Measurements from ENCODE around the gene RPTOR. TPM values are rescaled to one million over a fixed set of nuclear protein-coding genes. Genes with fewer than 3 reads are reported as not detected.
"Not testable (repeated sequence)": the region's sequence is repeated elsewhere in the genome, so short reads cannot be mapped to it uniquely, and the experiment has no call there.

RPTOR gene, protein sequence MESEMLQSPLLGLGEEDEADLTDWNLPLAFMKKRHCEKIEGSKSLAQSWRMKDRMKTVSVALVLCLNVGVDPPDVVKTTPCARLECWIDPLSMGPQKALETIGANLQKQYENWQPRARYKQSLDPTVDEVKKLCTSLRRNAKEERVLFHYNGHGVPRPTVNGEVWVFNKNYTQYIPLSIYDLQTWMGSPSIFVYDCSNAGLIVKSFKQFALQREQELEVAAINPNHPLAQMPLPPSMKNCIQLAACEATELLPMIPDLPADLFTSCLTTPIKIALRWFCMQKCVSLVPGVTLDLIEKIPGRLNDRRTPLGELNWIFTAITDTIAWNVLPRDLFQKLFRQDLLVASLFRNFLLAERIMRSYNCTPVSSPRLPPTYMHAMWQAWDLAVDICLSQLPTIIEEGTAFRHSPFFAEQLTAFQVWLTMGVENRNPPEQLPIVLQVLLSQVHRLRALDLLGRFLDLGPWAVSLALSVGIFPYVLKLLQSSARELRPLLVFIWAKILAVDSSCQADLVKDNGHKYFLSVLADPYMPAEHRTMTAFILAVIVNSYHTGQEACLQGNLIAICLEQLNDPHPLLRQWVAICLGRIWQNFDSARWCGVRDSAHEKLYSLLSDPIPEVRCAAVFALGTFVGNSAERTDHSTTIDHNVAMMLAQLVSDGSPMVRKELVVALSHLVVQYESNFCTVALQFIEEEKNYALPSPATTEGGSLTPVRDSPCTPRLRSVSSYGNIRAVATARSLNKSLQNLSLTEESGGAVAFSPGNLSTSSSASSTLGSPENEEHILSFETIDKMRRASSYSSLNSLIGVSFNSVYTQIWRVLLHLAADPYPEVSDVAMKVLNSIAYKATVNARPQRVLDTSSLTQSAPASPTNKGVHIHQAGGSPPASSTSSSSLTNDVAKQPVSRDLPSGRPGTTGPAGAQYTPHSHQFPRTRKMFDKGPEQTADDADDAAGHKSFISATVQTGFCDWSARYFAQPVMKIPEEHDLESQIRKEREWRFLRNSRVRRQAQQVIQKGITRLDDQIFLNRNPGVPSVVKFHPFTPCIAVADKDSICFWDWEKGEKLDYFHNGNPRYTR (N-terminal part only)
- polyA plus RNA-seq (ENCODE audit: insufficient read length in 12 of 12) = 10 to 100 TPM in 11 of 12 donors, not detected in 1; 16.0 to 34.1 (median 21.6) TPM
- long read RNA-seq, donor 1, partial matches to known transcripts = 0 of 2 reads
- long read RNA-seq, donor 1, other reads (novel, unspliced or antisense) = 0 of 2 reads
- long read RNA-seq, donor 2, partial matches to known transcripts = 10 of 12 reads
- long read RNA-seq, donor 2, other reads (novel, unspliced or antisense) = 0 of 12 reads
- long read RNA-seq, donor 3, partial matches to known transcripts = 6 of 6 reads
- long read RNA-seq, donor 3, other reads (novel, unspliced or antisense) = 0 of 6 reads
- long read RNA-seq, donor 4 = 0 reads
- long read RNA-seq, donor 5, partial matches to known transcripts = 14 of 14 reads
- long read RNA-seq, donor 5, other reads (novel, unspliced or antisense) = 0 of 14 reads
- long read RNA-seq, donor 6, partial matches to known transcripts = 0 of 1 reads
- long read RNA-seq, donor 6, other reads (novel, unspliced or antisense) = 0 of 1 reads
- long read RNA-seq, donor 7 = 0 reads
- long read RNA-seq, donor 8, partial matches to known transcripts = 14 of 14 reads
- long read RNA-seq, donor 8, other reads (novel, unspliced or antisense) = 0 of 14 reads
- long read RNA-seq, donor 9 = 0 reads
- long read RNA-seq, donor 10, partial matches to known transcripts = 24 of 25 reads
- long read RNA-seq, donor 10, other reads (novel, unspliced or antisense) = 0 of 25 reads
- long read RNA-seq, donor 11, partial matches to known transcripts = 0 of 1 reads
- long read RNA-seq, donor 11, other reads (novel, unspliced or antisense) = 0 of 1 reads

DNA sequence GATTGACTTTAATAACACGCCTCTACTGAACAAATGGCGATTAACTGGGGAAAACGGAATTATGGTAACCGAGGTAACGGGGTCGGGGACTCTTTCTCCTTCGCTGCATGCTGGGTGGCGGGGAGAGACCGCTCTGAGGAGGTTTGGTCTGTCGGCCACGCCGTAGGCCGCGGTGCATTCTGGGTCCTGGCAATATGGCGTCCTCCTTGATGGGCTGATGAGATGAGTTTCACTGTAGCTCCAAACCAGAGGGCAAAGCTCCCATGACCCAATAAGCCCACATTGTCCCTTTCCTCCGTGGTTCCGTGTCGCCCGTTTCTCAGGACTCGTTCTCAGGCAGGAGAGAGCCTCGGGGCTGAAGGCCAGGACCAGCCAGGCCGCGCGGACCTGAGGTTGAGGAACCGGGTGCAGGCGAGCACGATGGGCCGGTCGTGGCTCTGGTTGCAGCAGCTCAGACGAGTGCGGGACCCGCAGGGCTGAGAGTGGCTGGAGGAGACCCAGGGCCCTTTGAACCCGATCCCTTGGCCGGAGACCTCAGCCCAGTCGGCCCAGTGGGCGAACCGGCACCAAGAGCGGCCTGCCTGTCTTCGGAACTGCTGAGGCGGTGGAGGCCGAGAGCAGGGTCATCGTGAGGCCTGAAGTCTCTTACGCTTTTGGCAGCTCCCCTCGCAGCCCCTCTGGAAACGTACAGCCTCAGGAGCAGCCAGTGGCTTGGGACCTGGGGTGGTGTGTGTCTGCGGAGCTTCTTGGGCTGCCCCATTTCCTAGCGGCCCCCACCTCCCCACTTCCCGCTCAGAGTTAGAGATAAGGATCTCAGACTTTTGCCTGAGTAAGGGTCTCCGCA is at the start of gene RPTOR:
Gene RPTOR (plus strand): TSS at position 184 of the 844 bp plus-strand sequence. CDS start 792 bp downstream, outside the sequence.
- DNase-seq = peak; percentile 97

DNA sequence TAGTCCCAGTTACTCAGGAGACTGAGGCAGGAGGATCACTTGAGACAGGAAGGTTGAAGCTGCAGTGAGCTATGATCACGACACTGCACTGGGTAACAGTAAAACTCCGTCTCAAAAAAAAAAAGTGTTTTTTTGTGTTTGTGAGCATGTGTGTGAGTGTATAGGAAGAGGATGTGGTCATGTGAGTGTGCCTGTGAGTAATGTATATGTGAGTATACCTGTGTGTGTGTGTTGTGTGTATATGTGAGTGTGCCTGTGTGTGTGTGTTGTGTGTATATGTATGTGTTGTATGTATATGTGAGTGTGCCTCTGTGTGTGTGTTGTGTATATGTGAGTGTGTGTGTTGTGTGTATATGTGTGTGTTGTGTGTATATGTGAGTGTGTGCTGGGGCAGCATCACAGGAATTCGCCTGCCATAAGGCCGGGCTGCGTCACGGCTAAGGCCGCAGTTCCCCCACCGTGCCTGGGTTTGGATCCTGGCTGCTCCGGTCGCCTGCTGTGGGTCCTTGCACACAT is 46.9 kb upstream of the RPTOR start:
- no peak for DNase-seq

DNA sequence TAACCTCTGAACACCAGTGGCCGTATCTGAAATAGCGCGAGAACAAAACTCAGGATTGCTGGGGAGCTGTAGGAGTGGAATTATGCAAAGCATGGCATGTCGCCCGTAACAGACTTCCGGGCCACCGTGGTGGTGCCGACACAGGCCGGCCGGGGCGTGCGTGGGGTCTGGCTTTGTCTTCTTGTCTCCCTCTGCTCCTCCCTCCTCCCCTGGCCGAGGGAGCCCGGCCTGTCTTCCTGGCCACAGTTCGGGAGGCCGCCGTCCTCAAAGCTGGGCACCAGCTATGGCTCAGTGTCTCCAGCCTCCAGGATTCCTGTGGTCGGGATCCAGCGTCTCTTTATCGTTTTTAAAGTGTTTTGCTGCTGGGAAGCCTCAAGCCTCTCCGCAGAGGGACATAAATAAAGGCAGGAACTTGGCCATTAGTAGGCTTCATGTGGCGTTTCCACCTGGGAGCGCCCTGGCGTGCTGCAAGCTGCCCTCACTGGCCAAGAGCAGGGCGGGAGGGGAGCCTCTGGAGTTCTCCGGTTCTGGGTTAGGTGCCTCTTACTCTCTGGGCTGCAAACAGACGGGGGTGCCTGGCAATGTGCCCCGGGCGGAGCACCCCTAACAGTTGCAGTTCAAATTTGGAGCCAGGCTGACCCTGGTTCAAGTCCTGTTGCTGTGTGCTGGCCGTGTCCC is 46.3 kb upstream of the RPTOR start:
- peak; percentile 57 for DNase-seq

DNA sequence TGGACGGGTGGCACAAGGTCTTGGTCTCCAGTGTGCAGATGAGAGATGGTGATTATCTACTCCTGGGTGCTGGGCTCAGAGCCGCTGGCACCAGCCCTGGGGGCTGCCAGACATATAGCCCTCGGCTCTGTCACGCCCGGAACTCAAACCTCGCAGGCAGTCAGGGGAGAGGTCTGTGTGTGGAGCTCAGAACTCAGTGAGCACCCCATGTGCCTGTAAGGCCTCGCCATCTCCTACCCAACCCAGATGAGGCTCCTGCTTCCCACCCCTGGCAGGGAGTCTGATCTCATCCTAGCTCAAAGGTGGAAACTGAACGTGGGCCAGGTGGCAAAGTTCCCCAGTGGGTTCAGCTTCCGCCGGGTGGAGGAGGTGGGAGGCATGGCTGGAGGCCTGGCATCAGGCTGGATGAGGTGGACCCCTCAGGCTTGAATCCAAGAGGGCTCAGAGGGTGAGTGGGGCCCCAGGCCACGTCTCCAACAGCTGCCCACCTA is 45.7 kb upstream of the RPTOR start:
- DNase-seq = no peak

DNA sequence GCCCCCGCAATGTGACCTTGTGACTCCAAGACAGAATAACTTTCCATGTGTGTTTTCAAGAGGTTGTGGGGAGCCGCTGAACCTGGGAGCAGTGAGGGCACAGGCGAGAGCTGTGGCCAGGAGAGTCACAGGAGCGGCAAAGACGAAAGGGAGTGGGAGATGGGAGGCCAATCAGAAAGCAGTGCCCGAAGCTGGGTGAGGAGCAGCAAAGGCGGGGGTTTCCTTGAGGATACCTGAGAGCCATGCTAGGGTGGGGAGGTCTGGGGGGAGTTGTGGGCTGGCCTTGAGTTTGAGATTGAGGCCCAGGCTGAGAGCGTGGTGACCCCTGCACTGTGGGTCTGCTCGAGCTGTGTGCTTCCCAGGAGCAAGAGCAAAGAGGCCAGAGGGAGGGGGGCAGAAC is 45.1 kb upstream of the RPTOR start:
- no peak for DNase-seq

DNA sequence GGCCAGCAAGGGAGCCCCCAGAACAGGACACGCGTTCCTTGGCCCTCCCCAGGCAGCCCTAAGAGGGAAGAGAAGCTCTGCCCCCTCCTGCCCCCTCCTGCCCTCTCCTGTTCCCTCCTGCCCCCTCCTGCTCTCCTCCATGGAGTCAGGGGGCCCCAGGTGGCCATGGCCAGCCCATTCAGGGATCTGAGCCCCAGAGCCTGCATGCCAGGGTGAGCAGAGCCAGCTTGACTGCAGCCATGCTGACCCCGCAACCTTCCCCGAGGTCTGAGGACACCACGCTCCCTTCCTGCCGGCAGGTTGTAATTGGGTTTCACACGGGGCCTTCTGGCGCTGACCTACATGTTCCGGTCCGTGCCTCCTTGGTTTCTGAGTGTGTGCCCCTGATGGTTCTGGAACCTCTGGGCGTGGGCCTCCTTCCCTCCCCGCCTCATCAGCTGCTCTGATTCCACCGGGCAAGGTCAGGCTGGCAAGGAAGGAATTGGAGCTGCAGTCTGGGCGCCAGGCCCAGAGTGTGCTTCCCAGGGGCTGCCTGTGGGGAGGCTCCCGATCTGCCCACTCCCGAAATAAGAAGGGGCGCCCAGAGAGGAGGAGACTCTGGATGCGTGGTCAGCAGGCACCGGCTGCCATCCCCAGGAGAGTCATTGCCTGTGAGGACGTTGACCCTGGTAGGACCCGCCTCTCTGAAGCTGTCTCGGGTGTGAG is 44.5 kb upstream of the RPTOR start:
- no peak for DNase-seq

DNA sequence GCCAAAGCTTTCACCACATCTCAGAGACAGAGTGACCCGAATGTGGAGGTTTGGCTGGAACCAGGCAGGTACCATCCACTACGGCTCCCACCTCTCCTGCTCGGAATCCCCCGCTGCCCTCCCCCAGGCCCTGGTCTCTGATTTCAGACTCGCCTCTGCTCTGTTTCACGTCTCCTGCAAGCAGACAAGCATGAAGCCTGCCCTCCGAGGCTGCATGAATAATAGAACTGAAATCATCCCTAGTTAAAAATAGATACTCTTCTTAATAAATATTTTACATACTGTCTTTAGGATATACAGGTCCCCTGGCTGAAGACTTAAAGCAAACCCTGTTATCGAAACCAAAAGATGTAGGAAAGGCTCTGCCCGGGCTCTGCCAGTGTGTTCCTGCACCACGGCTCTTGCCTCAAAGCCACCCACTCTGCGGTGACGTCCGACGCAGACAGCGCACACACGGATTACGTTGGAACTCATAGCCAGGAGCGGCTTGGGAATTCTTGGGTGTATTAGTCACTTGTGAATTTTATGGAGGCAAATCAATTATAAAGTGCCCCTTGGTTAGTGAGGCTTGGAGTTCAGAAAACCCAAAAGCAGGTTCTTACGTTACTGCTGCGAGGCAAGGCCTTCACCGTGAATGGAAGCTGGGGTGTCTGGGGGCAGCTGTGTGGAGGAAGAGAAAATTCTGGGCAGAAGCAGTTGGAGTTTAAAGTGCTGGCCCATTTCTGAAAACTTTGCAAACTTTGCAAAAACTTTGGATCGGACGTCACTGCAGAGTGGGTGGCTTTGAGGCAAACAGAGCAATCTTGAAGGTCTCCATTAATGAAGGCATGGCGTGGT is 42.7 kb upstream of the RPTOR start:
- no peak for DNase-seq

DNA sequence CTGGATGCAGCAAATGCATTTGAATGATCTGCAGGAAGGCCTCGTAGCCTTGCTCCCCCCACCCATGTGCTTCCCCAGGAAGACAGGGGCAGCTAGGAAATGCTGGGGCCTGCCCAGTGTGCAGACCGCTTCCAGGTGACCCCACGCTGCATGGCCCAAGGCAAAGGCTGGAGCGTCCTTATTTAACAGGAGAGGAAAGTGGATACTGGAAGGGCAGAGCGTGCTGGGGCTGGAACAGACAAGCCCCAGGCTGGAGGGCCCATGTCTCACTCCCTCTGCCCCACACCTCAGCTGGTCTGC is 42.1 kb upstream of the RPTOR start:
- no peak for DNase-seq

DNA sequence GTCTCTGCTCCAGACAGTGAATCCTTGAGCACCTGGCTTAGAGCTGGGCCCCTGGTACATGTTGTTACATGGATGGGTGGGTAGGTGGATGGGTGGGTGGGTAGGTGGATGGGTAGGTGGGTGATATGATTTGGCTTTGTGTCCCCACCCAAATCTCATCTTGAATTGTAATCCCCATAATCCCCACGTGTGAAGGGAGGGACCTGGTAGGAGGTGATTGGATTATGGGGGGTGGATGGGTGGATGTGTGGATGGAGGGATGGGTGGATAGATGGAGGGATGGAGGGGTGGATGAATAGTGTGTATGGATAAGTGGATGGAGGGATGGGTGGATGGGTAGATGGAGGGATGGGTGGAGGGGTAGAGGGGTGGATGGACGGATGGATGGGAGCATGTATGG is 41.6 kb upstream of the RPTOR start:
- DNase-seq = no peak

DNA sequence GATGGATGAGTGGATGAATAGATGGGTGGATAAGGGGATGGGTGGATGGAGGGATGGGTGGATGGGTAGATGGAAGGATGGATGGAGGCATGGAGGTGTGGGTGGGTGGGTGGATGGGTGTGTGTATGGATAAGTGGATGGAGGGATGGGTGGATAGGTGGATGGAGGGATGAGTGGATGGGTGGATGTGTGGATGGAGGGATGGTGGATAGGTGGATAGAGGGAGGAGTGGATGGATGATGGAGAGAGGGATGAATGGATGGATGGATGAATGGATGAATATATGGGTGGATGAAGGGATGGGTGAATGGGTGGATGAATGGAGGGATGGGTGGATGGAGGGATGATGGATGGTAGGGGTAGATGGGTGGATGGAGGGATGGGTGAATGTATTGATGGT is 40.7 kb upstream of the RPTOR start:
- no peak for DNase-seq

DNA sequence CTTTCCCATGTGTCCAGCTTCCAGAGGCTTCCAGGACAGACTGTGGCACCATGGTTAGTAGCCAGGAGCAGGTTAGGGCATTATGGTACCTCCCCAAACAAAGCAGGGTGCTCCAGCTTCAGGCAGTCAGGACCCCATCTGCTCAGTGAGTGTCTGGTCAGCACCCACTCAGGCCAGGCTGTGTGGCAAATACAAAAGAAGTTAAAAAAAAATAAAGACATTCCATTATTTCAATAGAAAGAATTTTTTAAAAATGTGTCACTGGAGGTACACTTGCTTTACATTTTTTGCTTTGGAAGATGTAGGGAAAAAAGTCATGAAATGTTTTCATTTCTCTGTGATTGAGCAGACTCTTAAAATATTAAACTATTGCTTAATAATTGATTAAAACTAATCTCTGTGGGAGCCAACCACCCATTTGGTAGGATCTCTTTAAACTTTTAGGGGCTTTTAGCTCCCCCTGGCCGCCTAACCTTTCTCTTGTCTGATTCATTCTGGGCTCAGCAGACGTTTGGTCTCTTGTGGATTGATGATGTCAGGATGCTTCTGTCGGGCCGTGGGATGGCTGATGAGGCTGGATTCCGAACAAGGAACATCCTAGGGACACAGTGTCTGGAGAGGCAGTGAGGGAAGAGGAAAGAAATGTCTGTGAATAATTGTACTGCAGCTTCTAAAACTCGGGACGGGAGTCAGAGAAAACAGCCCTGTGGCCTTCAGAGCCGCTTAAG is 39.8 kb upstream of the RPTOR start:
- no peak for DNase-seq

DNA sequence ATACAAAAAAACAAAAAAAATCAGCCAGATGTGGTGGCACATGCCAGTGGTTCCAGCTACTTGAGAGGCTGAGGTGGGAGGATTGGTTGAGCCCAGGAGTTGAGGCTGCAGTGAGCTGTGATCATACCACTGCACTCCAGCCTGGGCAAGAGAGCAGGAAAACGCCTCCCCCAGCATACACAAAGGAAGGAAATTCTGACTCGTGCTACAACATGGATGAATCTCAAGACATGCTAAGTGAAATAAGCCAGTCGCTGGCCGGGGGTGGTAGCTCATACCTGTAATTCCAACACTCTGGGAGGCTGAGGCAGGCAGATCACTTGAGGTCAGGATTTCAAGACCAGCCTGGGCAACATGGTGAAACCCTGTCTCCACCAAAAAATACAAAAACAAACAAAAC is 37.5 kb upstream of the RPTOR start:
- DNase-seq = not testable (repeated sequence)

DNA sequence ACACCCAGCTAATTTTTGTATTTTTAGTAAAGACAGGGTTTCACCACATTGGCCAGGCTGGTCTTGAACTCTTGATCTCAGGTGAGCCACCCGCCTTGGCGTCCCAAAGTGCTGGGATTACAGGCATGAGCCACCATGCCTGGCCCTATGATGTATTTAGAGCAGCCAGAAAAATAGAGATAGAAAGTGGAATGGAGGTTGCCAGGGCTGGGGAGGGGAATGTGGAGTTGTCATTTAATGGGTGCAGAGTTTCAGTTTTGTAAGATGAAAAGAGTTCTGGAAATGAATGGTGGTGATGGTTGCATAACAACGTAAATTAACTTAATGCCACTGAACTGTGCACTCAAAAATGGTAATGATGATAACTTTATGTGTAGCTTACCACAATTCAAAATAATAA is 36.7 kb upstream of the RPTOR start:
- no peak for DNase-seq

DNA sequence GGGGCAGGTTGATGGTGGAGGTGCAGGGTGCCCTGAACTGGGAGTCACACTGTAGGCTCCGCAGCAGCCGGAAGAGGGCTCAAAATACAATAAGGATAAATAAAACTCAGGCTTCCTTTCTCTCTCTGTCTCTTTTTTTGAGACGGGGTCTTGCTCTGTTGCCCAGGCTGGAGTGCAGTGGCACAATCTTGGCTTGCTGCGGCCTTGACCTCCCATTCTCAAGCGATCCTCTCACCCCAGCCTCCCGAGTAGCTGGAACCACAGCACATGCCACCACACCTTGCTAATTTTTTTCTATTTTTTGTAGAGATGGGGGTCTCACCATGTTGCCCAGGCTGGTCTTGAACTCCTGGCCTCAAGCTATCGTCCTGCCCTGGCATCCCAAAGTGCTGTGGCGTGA is 35.3 kb upstream of the RPTOR start:
- DNase-seq = no peak

DNA sequence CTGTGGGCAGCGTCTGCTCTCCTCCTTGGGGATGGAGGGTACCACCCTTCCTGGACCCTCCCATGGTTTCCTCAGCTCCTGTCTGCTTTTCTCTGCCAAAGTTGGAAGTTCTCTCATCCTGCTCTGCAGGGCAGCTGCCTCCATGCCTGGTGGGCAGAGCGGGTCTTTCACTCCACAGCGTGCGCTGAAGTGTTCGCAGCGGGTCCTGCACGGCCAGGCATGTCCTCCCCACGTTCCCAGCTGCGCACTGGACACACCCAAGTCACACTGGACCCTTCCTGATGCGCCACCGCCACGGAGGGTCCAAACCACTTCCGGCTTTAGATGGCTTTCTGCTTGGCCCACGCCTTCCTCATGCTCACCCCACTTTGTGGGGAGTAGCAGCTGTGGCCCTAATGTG is 34.5 kb upstream of the RPTOR start:
- DNase-seq = no peak

DNA sequence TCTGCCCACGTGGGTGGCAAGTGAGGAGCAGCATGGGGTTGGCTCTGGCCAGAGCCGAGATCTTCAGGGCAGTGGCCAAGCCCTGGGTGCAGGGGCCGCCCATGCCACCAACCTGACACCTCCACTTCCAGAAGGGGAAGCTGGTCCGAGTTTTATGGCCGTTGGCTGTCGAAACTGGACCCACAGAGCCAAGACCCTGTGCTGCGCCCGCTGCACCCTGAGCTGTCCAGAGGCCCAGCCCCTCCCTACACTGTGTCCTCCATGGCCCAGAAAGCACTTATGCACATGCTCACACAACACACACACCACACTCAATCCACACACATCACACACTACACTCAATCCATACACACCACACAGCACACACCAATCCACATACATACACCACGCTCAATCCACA is 33.9 kb upstream of the RPTOR start:
- DNase-seq = no peak

Measured in muscle of arm (tissue), 14 donors.